Measurements from ENCODE around the gene CDC42BPB. TPM values are rescaled to one million over a fixed set of nuclear protein-coding genes. Genes with fewer than 3 reads are reported as not detected.

Gene CDC42BPB
- total RNA-seq, 1 donor from 2014 or later = 147 TPM

- H3K4me3 ChIP-seq (ENCODE audit: low read depth, low read length) = peak within 1 kb of the TSS; percentile 16
Observed at GRCh38 chr14:102922490-102923200, 134.7 kb downstream of the CDC42BPB start, which contains the start of gene AMN. AMN (plus strand) TSS chr14:102922663; CDS start chr14:102922689, 26 bp downstream.

GRCh38 chr14:102920998-102921304, 136.4 kb downstream of the CDC42BPB start:
- DNase-seq (ENCODE audit: low read depth) = no peak
- TF ChIP-seq, protein P1, sequence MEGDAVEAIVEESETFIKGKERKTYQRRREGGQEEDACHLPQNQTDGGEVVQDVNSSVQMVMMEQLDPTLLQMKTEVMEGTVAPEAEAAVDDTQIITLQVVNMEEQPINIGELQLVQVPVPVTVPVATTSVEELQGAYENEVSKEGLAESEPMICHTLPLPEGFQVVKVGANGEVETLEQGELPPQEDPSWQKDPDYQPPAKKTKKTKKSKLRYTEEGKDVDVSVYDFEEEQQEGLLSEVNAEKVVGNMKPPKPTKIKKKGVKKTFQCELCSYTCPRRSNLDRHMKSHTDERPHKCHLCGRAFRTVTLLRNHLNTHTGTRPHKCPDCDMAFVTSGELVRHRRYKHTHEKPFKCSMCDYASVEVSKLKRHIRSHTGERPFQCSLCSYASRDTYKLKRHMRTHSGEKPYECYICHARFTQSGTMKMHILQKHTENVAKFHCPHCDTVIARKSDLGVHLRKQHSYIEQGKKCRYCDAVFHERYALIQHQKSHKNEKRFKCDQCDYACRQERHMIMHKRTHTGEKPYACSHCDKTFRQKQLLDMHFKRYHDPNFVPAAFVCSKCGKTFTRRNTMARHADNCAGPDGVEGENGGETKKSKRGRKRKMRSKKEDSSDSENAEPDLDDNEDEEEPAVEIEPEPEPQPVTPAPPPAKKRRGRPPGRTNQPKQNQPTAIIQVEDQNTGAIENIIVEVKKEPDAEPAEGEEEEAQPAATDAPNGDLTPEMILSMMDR (IDR thresholded peaks at IDR 0.05; ENCODE audit: insufficient read depth, low read length, poor library complexity, severe bottlenecking) = no peak
- no peak overlapping the region for H3K4me3 ChIP-seq (ENCODE audit: low read depth, low read length)
- H3K27me3 ChIP-seq (ENCODE audit: control insufficient read depth, insufficient read depth, low read length) = peaks cover 39% of the 10 kb centered on the region
- no peaks in the 10 kb centered on the region for H3K36me3 ChIP-seq (ENCODE audit: control insufficient read depth, insufficient read depth, low read length)

More at GRCh38 chr14:102922490-102923200, 134.7 kb downstream of the CDC42BPB start, which contains the start of gene AMN:
- no peak for DNase-seq (ENCODE audit: low read depth)
- Histone ChIP-seq H3K36me3 (ENCODE audit: control insufficient read depth, insufficient read depth, low read length) (no peaks in the 10 kb centered on the region), H3K27me3 (ENCODE audit: control insufficient read depth, insufficient read depth, low read length) (peaks cover 48% of the 10 kb centered on the region)
- TF ChIP-seq, protein P1 (IDR thresholded peaks at IDR 0.05; ENCODE audit: insufficient read depth, low read length, poor library complexity, severe bottlenecking) = no peak

- TF ChIP-seq, protein P1 (IDR thresholded peaks at IDR 0.05; ENCODE audit: insufficient read depth, low read length, poor library complexity, severe bottlenecking) = no peak
- Histone ChIP-seq H3K27me3 (ENCODE audit: control insufficient read depth, insufficient read depth, low read length) (peaks cover 35% of the 10 kb centered on the region), H3K4me3 (ENCODE audit: low read depth, low read length) (no peak overlapping the region), H3K36me3 (ENCODE audit: control insufficient read depth, insufficient read depth, low read length) (no peaks in the 10 kb centered on the region)
- no peak for DNase-seq (ENCODE audit: low read depth)
Observed at GRCh38 chr14:102920273-102920997, 136.9 kb downstream of the CDC42BPB start.

GRCh38 chr14:102918438-102918837, 138.9 kb downstream of the CDC42BPB start:
- TF ChIP-seq, protein P1 (IDR thresholded peaks at IDR 0.05; ENCODE audit: insufficient read depth, low read length, poor library complexity, severe bottlenecking) = no peak
- DNase-seq (ENCODE audit: low read depth) = no peak
- Histone ChIP-seq H3K4me3 (ENCODE audit: low read depth, low read length) (no peak overlapping the region), H3K27me3 (ENCODE audit: control insufficient read depth, insufficient read depth, low read length) (peaks cover 16% of the 10 kb centered on the region), H3K36me3 (ENCODE audit: control insufficient read depth, insufficient read depth, low read length) (no peaks in the 10 kb centered on the region)

DNA sequence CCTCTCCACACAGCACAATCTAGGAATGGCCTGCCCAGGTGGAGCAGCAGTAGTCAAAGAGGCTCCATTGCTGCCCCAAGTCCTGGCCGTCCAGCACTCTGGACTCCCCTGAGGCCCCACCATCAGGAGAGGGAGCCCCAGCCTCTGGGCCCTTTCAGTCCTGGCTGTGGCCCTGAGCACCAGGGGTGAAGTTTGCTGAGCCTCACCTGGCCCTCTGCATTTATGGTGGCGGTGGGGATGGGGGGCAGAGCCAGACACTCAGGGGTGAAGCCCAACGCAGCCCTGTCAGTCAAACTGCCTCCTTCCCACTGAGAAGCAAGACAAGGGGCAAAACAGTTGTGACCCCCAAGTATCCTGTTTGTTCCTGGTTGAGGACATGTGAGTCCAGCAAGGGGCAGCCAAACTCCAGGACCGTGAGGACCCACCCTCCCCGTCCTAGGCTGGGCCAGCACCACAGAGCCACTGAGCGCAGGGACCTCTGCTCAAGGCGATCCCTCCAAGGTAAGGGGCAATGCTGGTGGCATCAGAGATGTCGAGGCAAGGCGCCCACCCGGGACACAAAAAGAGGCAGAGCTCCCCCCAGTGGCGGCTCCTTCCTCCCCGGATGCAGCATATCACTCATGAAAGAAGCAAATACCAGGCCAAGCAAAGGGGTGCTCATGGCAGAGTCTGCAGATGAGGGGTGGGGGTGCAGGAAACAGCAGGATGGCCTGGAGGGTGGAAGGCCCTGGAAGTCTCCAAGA, 139.7 kb downstream of the CDC42BPB start:
- H3K36me3 ChIP-seq (ENCODE audit: control insufficient read depth, insufficient read depth, low read length) = no peaks in the 10 kb centered on the region
- peaks cover 8% of the 10 kb centered on the region for H3K27me3 ChIP-seq (ENCODE audit: control insufficient read depth, insufficient read depth, low read length)
- no peak for DNase-seq (ENCODE audit: low read depth)
- H3K4me3 ChIP-seq (ENCODE audit: low read depth, low read length) = no peak overlapping the region
- TF ChIP-seq, protein P1 (IDR thresholded peaks at IDR 0.05; ENCODE audit: insufficient read depth, low read length, poor library complexity, severe bottlenecking) = peak; percentile 74
